ENCODE results near the gene ETFBKMT. TPM values are rescaled to one million over a fixed set of nuclear protein-coding genes. Genes with fewer than 3 reads are reported as not detected.

Gene ETFBKMT
- total RNA-seq, 4 donors from 2014 or later, result 1.6 to 7.9 (median 2.9) TPM

- H3K27ac ChIP-seq, result no peak overlapping the region
- TF ChIP-seq, protein P1, sequence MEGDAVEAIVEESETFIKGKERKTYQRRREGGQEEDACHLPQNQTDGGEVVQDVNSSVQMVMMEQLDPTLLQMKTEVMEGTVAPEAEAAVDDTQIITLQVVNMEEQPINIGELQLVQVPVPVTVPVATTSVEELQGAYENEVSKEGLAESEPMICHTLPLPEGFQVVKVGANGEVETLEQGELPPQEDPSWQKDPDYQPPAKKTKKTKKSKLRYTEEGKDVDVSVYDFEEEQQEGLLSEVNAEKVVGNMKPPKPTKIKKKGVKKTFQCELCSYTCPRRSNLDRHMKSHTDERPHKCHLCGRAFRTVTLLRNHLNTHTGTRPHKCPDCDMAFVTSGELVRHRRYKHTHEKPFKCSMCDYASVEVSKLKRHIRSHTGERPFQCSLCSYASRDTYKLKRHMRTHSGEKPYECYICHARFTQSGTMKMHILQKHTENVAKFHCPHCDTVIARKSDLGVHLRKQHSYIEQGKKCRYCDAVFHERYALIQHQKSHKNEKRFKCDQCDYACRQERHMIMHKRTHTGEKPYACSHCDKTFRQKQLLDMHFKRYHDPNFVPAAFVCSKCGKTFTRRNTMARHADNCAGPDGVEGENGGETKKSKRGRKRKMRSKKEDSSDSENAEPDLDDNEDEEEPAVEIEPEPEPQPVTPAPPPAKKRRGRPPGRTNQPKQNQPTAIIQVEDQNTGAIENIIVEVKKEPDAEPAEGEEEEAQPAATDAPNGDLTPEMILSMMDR (IDR thresholded peaks at IDR 0.05), result no peak
- TF ChIP-seq POLR2A (IDR thresholded peaks at IDR 0.05) (no peak), EP300 (IDR thresholded peaks at IDR 0.05) (no peak)
- WGBS, 2 donors, result 47 to 52% methylated on average over 5 of the region's 5 CpGs
Observed at GRCh38 chr12:31645924-31646323, 13.6 kb upstream of the ETFBKMT start.

GRCh38 chr12:31647086-31647491, 12.4 kb upstream of the ETFBKMT start:
- Histone ChIP-seq H3K9me3 (no peaks in the 10 kb centered on the region), H3K27me3 (no peaks in the 10 kb centered on the region), H3K4me1 (peaks cover 0 to under 1% (median 0%) of the 10 kb centered on the region in 4 donors), H3K36me3 (no peaks in the 10 kb centered on the region), H3K4me3 (no peak overlapping the region), H3K27ac (no peak overlapping the region)
- DNase-seq (ENCODE audit: low spot score in 2 of 2), result no peak
- 45 to 49% methylated on average over 7 of the region's 7 CpGs for WGBS, 2 donors
- TF ChIP-seq, protein P1 (IDR thresholded peaks at IDR 0.05), result no peak
- TF ChIP-seq EP300 (IDR thresholded peaks at IDR 0.05), result no peak

More at GRCh38 chr12:31645924-31646323, 13.6 kb upstream of the ETFBKMT start:
- no peaks in the 10 kb centered on the region for H3K4me1 ChIP-seq
- no peaks in the 10 kb centered on the region for H3K27me3 ChIP-seq
- no peak for DNase-seq (ENCODE audit: low spot score in 2 of 2)
- H3K36me3 ChIP-seq, result no peaks in the 10 kb centered on the region
- no peak overlapping the region for H3K4me3 ChIP-seq
- no peaks in the 10 kb centered on the region for H3K9me3 ChIP-seq

- H3K27ac ChIP-seq, result no peak overlapping the region
- peaks cover 0 to 12% (median 4%) of the 10 kb centered on the region in 4 donors for H3K4me1 ChIP-seq
- H3K9me3 ChIP-seq, result no peaks in the 10 kb centered on the region
- no peak for TF ChIP-seq POLR2A (IDR thresholded peaks at IDR 0.05)
- peak in 1 of 2 donors; percentile 12 for TF ChIP-seq EP300 (IDR thresholded peaks at IDR 0.05)
- H3K4me3 ChIP-seq, result no peak overlapping the region
- no peaks in the 10 kb centered on the region for H3K36me3 ChIP-seq
- no peaks in the 10 kb centered on the region for H3K27me3 ChIP-seq
- WGBS, 2 donors, result 57 to 65% methylated on average over 6 of the region's 6 CpGs
- no peak for DNase-seq (ENCODE audit: low spot score in 2 of 2)
Observed at GRCh38 chr12:31650918-31651317, 8.6 kb upstream of the ETFBKMT start.

DNA sequence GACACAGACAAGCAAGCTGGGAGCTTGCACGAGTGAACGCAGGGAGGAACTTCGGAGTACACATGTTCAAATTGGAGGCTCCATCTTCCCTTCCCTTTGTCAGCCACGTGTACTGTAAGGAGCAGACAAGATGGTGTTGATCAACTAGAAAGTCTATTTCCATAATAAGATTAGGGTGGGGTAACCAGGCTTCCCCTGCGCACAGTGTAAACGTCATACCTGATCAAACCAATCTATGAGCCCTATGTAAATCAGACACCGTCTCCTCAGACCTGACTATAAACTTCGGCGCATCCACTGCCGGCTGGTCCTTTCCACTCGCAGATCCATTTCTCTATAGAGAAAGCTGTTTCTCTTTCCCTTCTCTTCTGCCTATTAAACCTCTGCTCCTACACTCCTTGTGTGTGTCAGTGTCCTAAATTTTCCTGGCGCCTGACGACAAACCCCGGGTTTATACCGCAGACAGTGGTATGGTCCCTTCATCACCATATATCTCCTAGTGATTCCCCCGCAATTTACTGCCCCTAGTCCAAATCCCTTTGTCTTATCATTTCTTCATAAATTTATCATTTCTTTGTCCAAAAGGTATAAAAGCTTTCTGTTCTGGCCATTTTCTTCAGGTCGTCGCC, 7.5 kb upstream of the ETFBKMT start:
- 77% methylated on average over 18 of the region's 18 CpGs for WGBS, 2 donors

GRCh38 chr12:31655208-31655607, 4.3 kb upstream of the ETFBKMT start:
- H3K4me3 ChIP-seq, result no peak overlapping the region
- no peaks in the 10 kb centered on the region for H3K9me3 ChIP-seq
- 74 to 78% methylated on average over 4 of the region's 4 CpGs for WGBS, 2 donors
- peaks cover 0 to 18% (median 7%) of the 10 kb centered on the region in 4 donors for H3K4me1 ChIP-seq
- no peaks in the 10 kb centered on the region for H3K27me3 ChIP-seq
- no peak for DNase-seq (ENCODE audit: low spot score in 2 of 2)
- no peak overlapping the region for H3K27ac ChIP-seq
- H3K36me3 ChIP-seq, result no peaks in the 10 kb centered on the region
- TF ChIP-seq, protein P1 (IDR thresholded peaks at IDR 0.05), result no peak
- no peak for TF ChIP-seq POLR2A (IDR thresholded peaks at IDR 0.05)
- no peak for TF ChIP-seq EP300 (IDR thresholded peaks at IDR 0.05)

More for the DNA sequence above, 7.5 kb upstream of the ETFBKMT start:
- Histone ChIP-seq H3K27ac (no peak overlapping the region), H3K27me3 (no peaks in the 10 kb centered on the region), H3K4me3 (no peak overlapping the region), H3K36me3 (no peaks in the 10 kb centered on the region), H3K4me1 (peaks cover 0 to 12% (median 4%) of the 10 kb centered on the region in 4 donors), H3K9me3 (no peaks in the 10 kb centered on the region)
- no peak for DNase-seq (ENCODE audit: low spot score in 2 of 2)
- no peak for TF ChIP-seq POLR2A (IDR thresholded peaks at IDR 0.05)
- TF ChIP-seq, protein P1 (IDR thresholded peaks at IDR 0.05), result no peak
- TF ChIP-seq EP300 (IDR thresholded peaks at IDR 0.05), result no peak

Data from tibial nerve (tissue), 4 donors.